ENCODE measurements around the gene CEMIP. TPM values are rescaled to one million over a fixed set of nuclear protein-coding genes. Genes with fewer than 3 reads are reported as not detected.

Gene CEMIP
- total and polyA plus RNA-seq, 2 of the 8 experiments (the other 6 are each of a cell fraction or from before 2014, with no cell fraction given) = 0.11 to 0.60 TPM

DNA sequence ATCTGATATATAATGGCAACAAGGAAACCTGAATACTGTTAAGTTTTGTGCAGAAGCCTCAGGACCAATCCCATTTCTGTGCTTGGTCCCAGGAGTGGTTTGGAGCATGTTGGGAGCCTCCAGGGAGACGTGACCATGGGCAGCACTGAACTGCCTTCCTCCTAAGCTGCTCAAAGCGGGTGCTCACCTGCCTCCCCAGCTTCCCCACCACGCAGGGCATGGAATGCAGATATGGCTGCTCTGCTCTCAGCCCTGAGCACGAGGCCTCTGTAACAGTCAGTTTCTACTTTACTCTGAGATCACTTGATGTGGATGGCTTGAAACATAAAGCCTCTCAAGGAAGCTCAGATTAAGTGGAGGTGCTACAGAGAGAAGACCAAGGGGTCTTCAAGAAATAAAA, 161.2 kb downstream of the CEMIP start:
- FAIRE-seq (no peak), DNase-seq (ENCODE audit: low read depth in 1 of 2, low spot score in 2 of 2) (no peak)
- Histone ChIP-seq H3K27ac (ENCODE audit: low read depth, low read length) (no peak overlapping the region), H3K4me3 (ENCODE audit: extremely low read depth in 1 of 4, insufficient read depth in 2 of 4, low read depth in 3 of 4, low read length in 4 of 4) (no peak overlapping the region), H3K36me3 (ENCODE audit: control insufficient read depth in 2 of 4, insufficient read depth in 4 of 4, low read length in 3 of 4) (peaks cover 0 to 4% (median 1%) of the 10 kb centered on the region in 4 experiments; a peak in 4 of 8 replicates), H2BK15ac (ENCODE audit: low read length) (no peak overlapping the region), H3K79me2 (ENCODE audit: control insufficient read depth in 1 of 2, insufficient read depth in 2 of 2, low read length in 2 of 2) (no peaks in the 10 kb centered on the region), H3K79me1 (ENCODE audit: low read depth, low read length) (no peaks in the 10 kb centered on the region), H3K9me3 (ENCODE audit: insufficient read depth in 2 of 2, low read depth in 1 of 2, low read length in 1 of 2) (no peaks in the 10 kb centered on the region), H2BK12ac (ENCODE audit: low read depth, low read length) (no peak overlapping the region), H4K20me1 (replicated peaks in 1 of 2; ENCODE audit: control insufficient read depth in 1 of 2, insufficient read depth in 2 of 2, low read length in 2 of 2) (peaks cover 0 to 3% of the 10 kb centered on the region in 2 experiments), H2BK5ac (ENCODE audit: low read depth, low read length) (no peak overlapping the region), H3K4me1 (replicated peaks in 1 of 4; ENCODE audit: control insufficient read depth in 3 of 4, insufficient read depth in 4 of 4, low read length in 3 of 4) (no peaks in the 10 kb centered on the region; a peak in 1 of 7 replicates), H4K91ac (replicated peaks; ENCODE audit: insufficient read length, low read length) (no peak overlapping the region), H3K23ac (ENCODE audit: insufficient read length) (no peak overlapping the region), H3K4me2 (ENCODE audit: insufficient read depth in 1 of 2, low read depth in 2 of 2, low read length in 2 of 2) (no peak overlapping the region), H4K8ac (ENCODE audit: extremely low read depth, insufficient read depth, low read length) (no peak overlapping the region), H2BK120ac (replicated peaks; ENCODE audit: low read depth, low read length) (no peak overlapping the region), H3K18ac (ENCODE audit: extremely low read depth, low read length) (no peak overlapping the region), H3K4ac (replicated peaks; ENCODE audit: insufficient read length, low read depth, low read length) (no peak overlapping the region), H3K56ac (replicated peaks; ENCODE audit: insufficient read length, low read depth, low read length) (no peak overlapping the region), H2AK5ac (ENCODE audit: low read depth, low read length) (no peak overlapping the region), H3K9ac (replicated peaks in 1 of 4; ENCODE audit: extremely low read depth in 1 of 4, low read depth in 3 of 4, low read length in 3 of 4) (no peak overlapping the region), H3K23me2 (ENCODE audit: low read depth, low read length) (no peaks in the 10 kb centered on the region), H3K27me3 (replicated peaks in 1 of 4; ENCODE audit: control insufficient read depth in 3 of 4, extremely low read depth in 1 of 4, insufficient read depth in 3 of 4, low read length in 3 of 4) (no peaks in the 10 kb centered on the region), H2AFZ (ENCODE audit: low read length) (no peak overlapping the region), H4K5ac (ENCODE audit: insufficient read length, low read depth, low read length) (no peak overlapping the region), H2BK20ac (ENCODE audit: low read length) (no peak overlapping the region), H3K14ac (ENCODE audit: insufficient read length) (no peak overlapping the region)
- ChIA-PET CTCF (ENCODE audit: partially characterized antibody) (interaction anchor here (0.6 to 2.3 kb wide), 9 partner anchors 10 to 158 kb away, joined by 3 to 12 read pairs (median 4); no protein-coding TSS in a partner anchor), POLR2A (ENCODE audit: partially characterized antibody) (interaction anchor here (1.0 to 1.3 kb wide), 2 partner anchors 10 to 12 kb away, joined by 3 read pairs; no protein-coding TSS in a partner anchor)
- WGBS, 2 experiments (ENCODE audit: extremely low coverage in 1 of 2, insufficient coverage in 1 of 2, insufficient read length in 1 of 2, insufficient replicate concordance in 2 of 2, low coverage in 1 of 2, low lambda C conversion rate in 2 of 2, missing lambda C conversion rate in 1 of 2) = 93% methylated on average over 4 of the region's 4 CpGs; no CpG with 5 or more reads in 1 of the 2 experiments
- no peak for TF ChIP-seq RAD21 (IDR thresholded peaks at IDR 0.05 in 1 of 2, conservative IDR thresholded peaks at IDR 0.05 in 1 of 2; ENCODE audit: low read depth in 2 of 2, low read length in 2 of 2)
- TF ChIP-seq CBX8 (IDR thresholded peaks at IDR 0.05; ENCODE audit: borderline replicate concordance, low read depth, low read length) = no peak
- no peak for TF ChIP-seq NANOG (IDR thresholded peaks at IDR 0.05; ENCODE audit: insufficient read depth, low read depth, low read length, poor library complexity, severe bottlenecking)
- TF ChIP-seq EP300 (IDR thresholded peaks at IDR 0.05; ENCODE audit: borderline replicate concordance in 1 of 2, low read depth in 2 of 2, low read length in 2 of 2) = no peak
- no peak for TF ChIP-seq SIN3A (conservative IDR thresholded peaks at IDR 0.05 in 1 of 2, IDR thresholded peaks at IDR 0.05 in 1 of 2; ENCODE audit: low read depth in 1 of 2, low read length in 2 of 2)
- TF ChIP-seq, protein P1, sequence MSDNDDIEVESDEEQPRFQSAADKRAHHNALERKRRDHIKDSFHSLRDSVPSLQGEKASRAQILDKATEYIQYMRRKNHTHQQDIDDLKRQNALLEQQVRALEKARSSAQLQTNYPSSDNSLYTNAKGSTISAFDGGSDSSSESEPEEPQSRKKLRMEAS (IDR thresholded peaks at IDR 0.05) = no peak
- TF ChIP-seq SP2 (IDR thresholded peaks at IDR 0.05; ENCODE audit: low read length) = no peak
- TF ChIP-seq YY1 (IDR thresholded peaks at IDR 0.05; ENCODE audit: low read depth, low read length) = no peak
- TF ChIP-seq TAF7 (optimal IDR thresholded peaks at IDR 0.05; ENCODE audit: borderline replicate concordance, low read depth, low read length) = no peak
